Body of pancreas (tissue), 4 donors: ENCODE data around the gene UHRF1. TPM values are rescaled to one million over a fixed set of nuclear protein-coding genes. Genes with fewer than 3 reads are reported as not detected.

Source experiments
- ATAC-seq: fragments of 150-250 bp; one replicate; pipeline ENCODE4 v1.9.1; 2016
- DNase-seq, 4 donors: peaks; one replicate each; pipeline ENCODE4 v3.0.0-alpha.2; 2019
- H3K27ac ChIP-seq, 4 donors: fragments of 200-600 bp; sonication (generic); 1 replicate in 3 of 4; 2 replicates in 1 of 4; pipeline versions ENCODE4 v1.5.1 to v1.6.1; 2016 to 2019; ENCODE audit warnings: mild to moderate bottlenecking in 1 of 4, mixed read lengths in 1 of 4, moderate library complexity in 1 of 4
- H3K27me3 ChIP-seq, 2 donors: fragments of 200-600 bp; sonication (generic); one replicate each; pipeline ENCODE4 v1.6.0; 2016; ENCODE audit warnings: mild to moderate bottlenecking in 1 of 2
- H3K36me3 ChIP-seq, 2 donors: fragments of 200-600 bp; sonication (generic); replicated peaks in 1 of 2; 2 replicates each; pipeline ENCODE4 v1.5.1; 2016; ENCODE audit warnings: low read depth in 2 of 2; ENCODE audit not compliant: insufficient read depth in 1 of 2
- H3K4me1 ChIP-seq: fragments of 200-600 bp; sonication (generic); one replicate; pipeline ENCODE4 v1.6.0; 2016
- H3K4me3 ChIP-seq, 2 donors: fragments of 200-600 bp; sonication (generic); 1 replicate in 1 of 2; 2 replicates in 1 of 2; pipeline ENCODE4 v1.5.1; 2016 to 2019
- H3K9me3 ChIP-seq, 3 donors: fragments of 200-600 bp; sonication (generic); 1 replicate in 2 of 3; 2 replicates in 1 of 3; pipeline ENCODE4 v1.5.1; 2016
- CTCF ChIP-seq, 7 experiments: fragments of 450-650 bp in 4 of 7; fragments of 200-600 bp in 3 of 7; sonication (generic) in 3 of 7; IDR thresholded peaks; one replicate each; pipeline ENCODE4 v1.5.1; 2016 to 2019; ENCODE audit warnings: antibody characterized with exemption in 7 of 7
- POLR2A ChIP-seq, 3 donors: fragments of 450-650 bp; IDR thresholded peaks; one replicate each; pipeline ENCODE4 v1.6.1; 2016; ENCODE audit warnings: antibody characterized with exemption in 3 of 3, mild to moderate bottlenecking in 2 of 3
- WGBS, 2 donors: methylation state at CpG; one replicate each; pipeline ENCODE4 v1.1.5; 2017; 5-methylcytosine and 5-hydroxymethylcytosine counted together
- intact Hi-C: fragments of 100-400 bp; cut with DNase I; formaldehyde crosslinking; loops from one replicate; pipeline ENCODE4 v1.15.1; 2023
- total RNA-seq, 2 donors: library from RNA; depleted of rRNA; stranded (reverse); fragments of >200 nt; gene quantifications; one replicate each; pipeline ENCODE4 v1.1.0, GENCODE V29; 2016

UHRF1 gene
- total RNA-seq, 2 donors from 2014 or later, result 2.1 to 3.3 TPM

GRCh38 chr19:5001615-5002014 is 92.3 kb downstream of the UHRF1 start:
- H3K27ac ChIP-seq, result no peak overlapping the region
- no peaks in the 10 kb centered on the region for H3K27me3 ChIP-seq
- intact Hi-C loops, result no loop called here
- peak; percentile 18 to 44 (median 39) for TF ChIP-seq CTCF (IDR thresholded peaks at IDR 0.05)
- TF ChIP-seq POLR2A (IDR thresholded peaks at IDR 0.05), result no peak
- H3K4me3 ChIP-seq, result no peak overlapping the region
- peaks cover 10% of the 10 kb centered on the region for H3K4me1 ChIP-seq
- ATAC-seq, result no peak
- no peaks in the 10 kb centered on the region for H3K9me3 ChIP-seq
- peak in 1 of 4 donors; percentile 42 for DNase-seq
- no peaks in the 10 kb centered on the region for H3K36me3 ChIP-seq
- 58 to 72% methylated on average over 3 of the region's 3 CpGs for WGBS, 2 donors

- Histone ChIP-seq H3K4me1 (peaks cover 10% of the 10 kb centered on the region), H3K9me3 (no peaks in the 10 kb centered on the region), H3K36me3 (no peaks in the 10 kb centered on the region), H3K27me3 (no peaks in the 10 kb centered on the region), H3K4me3 (no peak overlapping the region), H3K27ac (no peak overlapping the region)
- DNase-seq (no peak), ATAC-seq (no peak)
- intact Hi-C loops, result no loop called here
- 61 to 64% methylated on average over 4 of the region's 4 CpGs for WGBS, 2 donors
- TF ChIP-seq CTCF (IDR thresholded peaks at IDR 0.05), result no peak
- TF ChIP-seq POLR2A (IDR thresholded peaks at IDR 0.05), result no peak
Measured at GRCh38 chr19:5002143-5002542, 92.8 kb downstream of the UHRF1 start.

- no peak for ATAC-seq
- WGBS, 2 donors, result 90 to 92% methylated on average over 17 to 18 of the region's 18 CpGs
- intact Hi-C loops, result no loop called here
Measured at GRCh38 chr19:5003781-5004180, 94.5 kb downstream of the UHRF1 start.

GRCh38 chr19:5005096-5005495 is 95.8 kb downstream of the UHRF1 start:
- Histone ChIP-seq H3K36me3 (no peaks in the 10 kb centered on the region), H3K4me1 (peaks cover 10% of the 10 kb centered on the region), H3K9me3 (no peaks in the 10 kb centered on the region), H3K4me3 (no peak overlapping the region), H3K27ac (no peak overlapping the region), H3K27me3 (no peaks in the 10 kb centered on the region)
- TF ChIP-seq POLR2A (IDR thresholded peaks at IDR 0.05), result no peak
- no peak for TF ChIP-seq CTCF (IDR thresholded peaks at IDR 0.05)
- ATAC-seq, result no peak
- 76 to 77% methylated on average over 4 to 5 of the region's 5 CpGs for WGBS, 2 donors
- DNase-seq, result no peak
- intact Hi-C loops, result no loop called here

More at GRCh38 chr19:5003781-5004180, 94.5 kb downstream of the UHRF1 start:
- TF ChIP-seq CTCF (IDR thresholded peaks at IDR 0.05), result no peak
- no peak for TF ChIP-seq POLR2A (IDR thresholded peaks at IDR 0.05)
- H3K36me3 ChIP-seq, result no peaks in the 10 kb centered on the region
- DNase-seq, result no peak
- H3K4me1 ChIP-seq, result peaks cover 10% of the 10 kb centered on the region
- H3K4me3 ChIP-seq, result no peak overlapping the region
- H3K27me3 ChIP-seq, result no peaks in the 10 kb centered on the region
- no peaks in the 10 kb centered on the region for H3K9me3 ChIP-seq
- H3K27ac ChIP-seq, result no peak overlapping the region

GRCh38 chr19:5006201-5006600 is 96.9 kb downstream of the UHRF1 start:
- Histone ChIP-seq H3K27me3 (no peaks in the 10 kb centered on the region), H3K4me3 (no peak overlapping the region), H3K4me1 (peaks cover 10% of the 10 kb centered on the region), H3K27ac (no peak overlapping the region), H3K9me3 (no peaks in the 10 kb centered on the region), H3K36me3 (no peaks in the 10 kb centered on the region)
- no peak for DNase-seq
- TF ChIP-seq CTCF (IDR thresholded peaks at IDR 0.05) (no peak), POLR2A (IDR thresholded peaks at IDR 0.05) (no peak)
- 57 to 68% methylated on average over 10 of the region's 10 CpGs for WGBS, 2 donors
- intact Hi-C loops, result no loop called here
- no peak for ATAC-seq
